Muscle layer of duodenum (tissue), 2 donors: Measurements from ENCODE around the gene MIXL1.

Source experiments
- H3K27ac ChIP-seq: one replicate; pipeline ENCODE4 v1.7.0; 2013; ENCODE audit warnings: mild to moderate bottlenecking, low read length
- H3K27me3 ChIP-seq: one replicate; pipeline ENCODE4 v1.7.0; 2013; ENCODE audit warnings: low read depth, mild to moderate bottlenecking, control low read depth, low read length
- H3K36me3 ChIP-seq, 2 donors: one replicate each; pipeline ENCODE4 v1.7.0; 2013; ENCODE audit warnings: low read length in 2 of 2, control low read depth in 1 of 2, mild to moderate bottlenecking in 1 of 2; ENCODE audit not compliant: insufficient read depth in 2 of 2, control insufficient read depth in 1 of 2
- H3K4me1 ChIP-seq, 2 donors: one replicate each; pipeline ENCODE4 v1.7.0; 2013; ENCODE audit warnings: low read length in 2 of 2, mild to moderate bottlenecking in 2 of 2, control low read depth in 1 of 2, moderate library complexity in 1 of 2; ENCODE audit not compliant: insufficient read depth in 2 of 2, control insufficient read depth in 1 of 2
- H3K4me3 ChIP-seq, 2 donors: one replicate each; pipeline ENCODE4 v1.7.0; 2013; ENCODE audit warnings: low read length in 2 of 2, low read depth in 1 of 2, mild to moderate bottlenecking in 1 of 2
- H3K9me3 ChIP-seq, 2 donors: one replicate each; pipeline ENCODE4 v1.7.0; 2013; ENCODE audit warnings: low read length in 2 of 2, control low read depth in 1 of 2, mild to moderate bottlenecking in 1 of 2; ENCODE audit not compliant: control insufficient read depth in 1 of 2
- donor health status: healthy.

The MIXL1 gene

DNA sequence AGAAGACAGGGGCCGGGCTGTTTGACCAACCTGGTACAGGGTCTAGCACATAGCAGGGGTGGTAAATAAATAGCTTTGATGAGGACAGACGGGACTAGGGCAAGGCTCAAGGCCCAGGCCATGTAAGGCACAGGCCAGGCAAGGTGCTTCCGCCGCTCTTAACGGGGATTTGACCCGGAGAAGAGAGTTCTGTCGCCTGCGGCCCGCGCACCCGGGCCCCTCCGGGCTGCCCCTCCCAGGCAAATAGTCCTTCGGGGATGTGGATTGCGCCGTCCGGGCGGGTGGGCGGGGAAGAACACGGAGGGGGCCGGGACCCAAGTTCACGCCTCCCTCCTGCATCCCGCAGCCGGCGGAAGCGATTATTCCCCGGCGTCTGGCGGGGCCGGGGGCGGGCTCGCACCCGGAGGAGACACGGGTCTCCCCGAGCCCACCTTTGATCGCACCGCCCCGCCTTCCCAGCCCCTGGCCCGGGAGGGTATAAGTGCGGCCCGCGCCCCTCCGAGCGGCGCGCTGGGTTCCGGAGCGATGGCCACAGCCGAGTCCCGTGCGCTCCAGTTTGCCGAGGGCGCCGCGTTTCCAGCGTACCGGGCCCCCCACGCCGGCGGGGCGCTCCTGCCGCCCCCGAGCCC is at the start of gene MIXL1:
MIXL1 (plus strand) TSS at position 508 of the 629 bp plus-strand sequence; CDS start at position 526, 18 bp downstream.
- peaks cover 0 to 5% of the 10 kb centered on the region in 2 donors for H3K4me1 ChIP-seq
- no peak within 1 kb of the TSS for H3K27ac ChIP-seq
- H3K9me3 ChIP-seq, result no peaks in the 10 kb centered on the region
- H3K36me3 ChIP-seq, result no peaks in the 10 kb centered on the region
- no peaks in the 10 kb centered on the region for H3K27me3 ChIP-seq
- peak within 1 kb of the TSS in 1 of 2 donors; percentile 56 for H3K4me3 ChIP-seq

DNA sequence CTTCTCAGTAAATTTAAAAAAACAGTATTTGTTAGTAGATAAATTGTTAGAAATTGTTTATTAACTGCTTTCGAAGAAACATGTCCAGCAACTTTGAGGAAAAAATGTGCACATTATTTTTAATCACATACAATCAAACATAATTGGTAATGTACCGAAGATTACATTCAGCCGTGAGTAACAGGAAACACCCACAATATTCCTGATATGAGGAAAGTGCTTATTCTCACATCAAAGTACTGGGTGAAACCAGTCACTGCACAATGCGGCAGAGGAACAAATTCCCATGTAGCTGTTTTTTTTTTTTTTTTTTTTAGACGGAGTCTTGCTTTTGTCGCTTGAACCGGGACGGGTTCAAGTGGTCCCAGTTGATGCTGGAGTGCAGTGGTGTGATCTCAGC is 46.6 kb upstream of the MIXL1 start:
- H3K9me3 ChIP-seq, result no peaks in the 10 kb centered on the region
- H3K4me1 ChIP-seq, result peaks cover 0 to 16% of the 10 kb centered on the region in 2 donors
- no peak overlapping the region for H3K27ac ChIP-seq
- H3K36me3 ChIP-seq, result peaks cover 0 to 5% of the 10 kb centered on the region in 2 donors
- no peak overlapping the region for H3K4me3 ChIP-seq
- H3K27me3 ChIP-seq, result no peaks in the 10 kb centered on the region

DNA sequence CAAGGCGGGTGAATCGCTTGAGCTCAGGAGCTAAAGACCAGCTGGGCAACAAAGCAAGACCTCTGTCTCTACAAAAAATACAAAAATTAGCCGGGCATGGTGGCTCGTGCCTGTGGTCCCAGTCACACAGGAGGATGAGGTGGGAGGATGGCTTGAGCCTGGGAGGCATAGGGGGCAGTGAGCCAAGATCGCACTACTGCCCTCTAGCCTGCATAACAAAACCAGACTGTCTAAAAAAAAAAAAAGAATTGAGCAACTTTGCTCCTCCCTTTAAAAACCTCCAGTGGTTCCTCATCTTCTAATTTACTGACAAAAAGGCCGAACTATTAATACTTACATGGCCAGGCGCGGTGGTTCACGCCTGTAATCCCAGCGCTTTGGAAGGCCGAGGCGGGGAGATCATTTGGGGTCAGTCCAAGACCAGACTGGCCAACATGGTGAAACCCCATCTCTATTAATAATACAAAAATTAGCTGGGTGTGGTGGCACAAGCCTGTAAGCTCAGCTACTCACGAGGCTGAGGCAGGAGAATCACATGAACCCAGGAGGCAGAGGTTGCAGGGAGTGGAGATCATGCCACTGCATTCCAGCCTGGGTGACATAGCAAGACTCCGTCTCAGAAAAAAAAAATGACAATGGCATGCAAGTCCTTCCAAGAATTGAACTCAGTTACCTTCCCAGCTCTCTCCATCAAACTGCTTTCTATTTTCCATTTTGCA is 41.3 kb upstream of the MIXL1 start:
- Histone ChIP-seq H3K4me1 (peaks cover 0 to 49% of the 10 kb centered on the region in 2 donors), H3K27me3 (no peaks in the 10 kb centered on the region), H3K4me3 (no peak overlapping the region), H3K36me3 (peaks cover 5 to 13% of the 10 kb centered on the region in 2 donors), H3K9me3 (no peaks in the 10 kb centered on the region), H3K27ac (no peak overlapping the region)

DNA sequence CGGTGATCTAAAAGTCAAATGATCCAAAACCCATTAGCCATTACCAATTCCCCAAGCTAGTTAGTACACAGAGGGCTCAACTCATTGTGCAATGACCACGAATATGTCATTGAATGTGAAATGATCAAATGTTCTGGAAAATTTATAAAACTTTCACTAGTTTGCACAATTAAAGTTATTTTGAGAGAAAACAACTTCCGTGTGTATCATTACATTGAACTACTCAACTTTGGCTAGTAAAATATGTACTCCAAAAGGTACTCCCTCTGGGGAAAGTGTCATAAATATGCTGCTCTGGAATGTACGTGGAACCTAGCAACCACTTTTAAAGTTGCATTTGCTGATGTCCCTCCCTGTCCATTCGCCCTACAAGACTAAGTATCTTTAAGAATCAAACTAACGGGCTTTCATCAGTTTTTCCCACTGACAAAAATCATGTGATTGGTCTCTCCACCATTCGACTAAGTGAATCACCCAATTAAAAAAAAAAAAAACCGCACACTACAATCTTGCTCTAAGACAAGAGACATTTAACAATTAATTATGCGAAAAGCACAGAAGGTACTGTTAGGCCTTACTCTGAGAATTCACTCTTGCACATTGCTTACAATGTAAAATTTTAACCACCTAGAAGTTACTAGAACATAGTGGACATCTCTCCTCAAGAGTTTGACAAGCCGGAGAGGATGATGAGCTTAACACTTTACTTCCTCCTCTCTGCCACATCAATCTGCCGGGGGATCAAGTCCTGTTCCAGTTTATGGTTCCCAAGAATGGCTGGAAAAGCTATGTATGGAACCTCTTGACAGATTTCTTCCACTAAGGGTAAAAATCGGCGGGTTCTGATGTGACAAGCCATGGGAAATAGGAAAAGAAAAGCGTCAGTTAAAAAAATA is 38.1 kb upstream of the MIXL1 start:
- peaks cover 0 to 46% of the 10 kb centered on the region in 2 donors for H3K4me1 ChIP-seq
- H3K9me3 ChIP-seq, result no peaks in the 10 kb centered on the region
- peaks cover 5 to 13% of the 10 kb centered on the region in 2 donors for H3K36me3 ChIP-seq
- H3K27me3 ChIP-seq, result no peaks in the 10 kb centered on the region
- H3K27ac ChIP-seq, result peak overlapping the region; percentile 85
- peak overlapping the region; percentile 91 to 95 for H3K4me3 ChIP-seq

DNA sequence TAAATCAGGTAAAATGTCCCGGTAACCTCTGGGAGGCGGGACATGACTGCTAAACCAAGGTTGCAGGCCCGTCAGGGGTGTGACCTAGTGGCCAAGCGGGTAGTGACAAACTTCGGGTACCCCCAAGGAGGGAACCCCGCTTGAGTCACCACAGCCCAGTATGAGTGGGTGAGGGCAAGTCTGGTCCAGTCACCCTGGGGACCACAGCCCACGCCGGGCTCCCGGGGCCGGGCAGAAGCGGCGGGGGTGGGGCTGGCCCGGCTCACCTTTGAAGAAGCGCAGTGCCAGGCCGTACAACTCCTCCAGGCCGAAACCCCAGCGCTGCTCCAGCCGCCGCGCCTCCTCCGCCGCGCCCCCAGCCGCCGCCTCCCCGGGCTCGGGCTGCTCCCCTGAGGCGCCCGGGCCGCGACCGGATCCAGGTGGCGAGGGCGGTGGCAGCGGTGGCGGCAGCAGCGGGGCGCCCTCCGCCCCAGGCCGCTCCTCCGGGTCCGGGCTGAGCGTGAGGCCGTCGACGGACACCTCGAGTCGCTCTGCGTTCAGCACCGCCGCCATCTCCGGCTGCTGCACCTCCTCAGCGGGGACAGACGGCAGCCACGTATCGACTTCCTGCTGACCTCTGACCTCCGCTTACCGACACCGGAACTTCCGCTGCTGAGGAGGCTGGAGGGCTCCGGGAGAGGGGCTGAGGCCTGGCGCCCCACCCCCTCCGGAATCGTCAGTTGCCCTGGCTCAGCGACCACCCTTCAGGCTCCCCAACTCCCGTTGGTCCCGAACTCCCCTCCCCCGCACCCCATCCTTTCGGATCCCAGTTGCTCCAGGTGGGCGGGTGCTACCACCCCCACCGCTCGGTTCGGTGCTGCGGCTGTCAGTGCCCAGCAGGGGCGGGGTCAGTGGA is 37.1 kb upstream of the MIXL1 start, which contains the start of gene ACBD3:
ACBD3 (minus strand) TSS at position 618 of the 895 bp plus-strand sequence; CDS start at position 552, 66 bp downstream.
- H3K36me3 ChIP-seq, result peaks cover 2 to 13% of the 10 kb centered on the region in 2 donors
- H3K9me3 ChIP-seq, result no peaks in the 10 kb centered on the region
- H3K27ac ChIP-seq, result peak within 1 kb of the TSS; percentile 91
- peak within 1 kb of the TSS; percentile 91 to 95 for H3K4me3 ChIP-seq
- peaks cover 0 to 40% of the 10 kb centered on the region in 2 donors for H3K4me1 ChIP-seq
- no peaks in the 10 kb centered on the region for H3K27me3 ChIP-seq

DNA sequence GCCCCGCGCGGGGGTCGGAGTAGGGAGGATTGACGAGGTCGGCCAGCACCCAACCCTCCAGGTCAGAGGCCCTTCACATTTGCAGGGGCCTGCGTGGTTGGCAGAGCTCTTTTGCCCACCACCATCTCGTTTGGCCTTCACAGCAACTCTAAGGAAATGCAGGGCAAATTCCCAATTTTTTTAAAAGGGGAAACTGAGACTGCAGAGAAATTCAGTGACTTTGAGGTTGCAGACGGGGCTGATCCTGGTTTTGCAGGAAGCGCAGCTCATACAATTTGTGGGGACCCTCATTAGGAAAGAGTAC is 36.5 kb upstream of the MIXL1 start:
- Histone ChIP-seq H3K27ac (peak overlapping the region; percentile 91), H3K36me3 (peaks cover 0 to 13% of the 10 kb centered on the region in 2 donors), H3K27me3 (no peaks in the 10 kb centered on the region)

DNA sequence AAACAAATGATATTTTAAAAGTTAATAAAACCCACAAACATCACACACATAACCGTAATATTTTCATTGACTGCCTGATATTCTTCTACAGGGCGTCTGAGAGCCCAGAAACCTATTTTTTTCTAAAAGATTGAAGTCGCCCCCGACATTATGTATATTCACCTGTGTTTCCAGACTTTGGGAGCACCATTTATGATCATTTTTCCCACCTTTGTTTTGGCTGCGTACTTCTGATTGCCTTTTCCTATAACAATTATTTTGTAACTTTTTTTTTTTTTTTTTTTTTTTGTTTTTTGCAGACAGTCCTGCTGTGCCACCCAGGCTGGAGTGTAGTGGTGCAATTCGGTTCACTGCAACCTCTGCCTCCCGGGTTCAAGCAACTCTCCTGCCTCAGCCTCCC is 36.1 kb upstream of the MIXL1 start:
- Histone ChIP-seq H3K36me3 (peaks cover 0 to 13% of the 10 kb centered on the region in 2 donors), H3K9me3 (no peaks in the 10 kb centered on the region), H3K27me3 (no peaks in the 10 kb centered on the region), H3K4me1 (peaks cover 0 to 32% of the 10 kb centered on the region in 2 donors), H3K27ac (peak overlapping the region; percentile 91), H3K4me3 (peak overlapping the region; percentile 91 to 95)

More for the DNA sequence above, 36.5 kb upstream of the MIXL1 start:
- H3K4me1 ChIP-seq, result peaks cover 0 to 36% of the 10 kb centered on the region in 2 donors
- no peaks in the 10 kb centered on the region for H3K9me3 ChIP-seq
- peak overlapping the region; percentile 91 to 95 for H3K4me3 ChIP-seq

DNA sequence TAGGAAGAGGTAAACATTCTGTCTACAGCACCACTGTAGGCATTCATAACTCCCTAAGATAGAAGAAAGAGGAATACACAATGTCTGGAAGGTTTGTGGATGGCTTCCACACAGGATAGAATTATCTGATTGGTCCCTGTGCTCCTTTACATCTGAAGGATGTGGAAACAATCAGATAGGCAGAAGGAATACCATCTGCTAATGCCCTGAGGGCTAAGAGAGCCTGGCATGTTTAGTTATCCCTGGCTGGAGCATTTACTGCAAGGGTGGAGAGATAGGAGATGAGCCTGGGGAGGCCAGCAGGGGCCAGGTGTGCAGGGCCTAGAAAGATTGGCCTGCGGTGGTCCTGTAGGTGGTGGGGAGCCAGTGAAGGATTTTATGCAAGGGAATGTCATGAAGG is 28.3 kb upstream of the MIXL1 start:
- no peaks in the 10 kb centered on the region for H3K4me1 ChIP-seq
- no peak overlapping the region for H3K4me3 ChIP-seq
- no peaks in the 10 kb centered on the region for H3K36me3 ChIP-seq
- no peak overlapping the region for H3K27ac ChIP-seq
- H3K9me3 ChIP-seq, result no peaks in the 10 kb centered on the region
- H3K27me3 ChIP-seq, result no peaks in the 10 kb centered on the region

DNA sequence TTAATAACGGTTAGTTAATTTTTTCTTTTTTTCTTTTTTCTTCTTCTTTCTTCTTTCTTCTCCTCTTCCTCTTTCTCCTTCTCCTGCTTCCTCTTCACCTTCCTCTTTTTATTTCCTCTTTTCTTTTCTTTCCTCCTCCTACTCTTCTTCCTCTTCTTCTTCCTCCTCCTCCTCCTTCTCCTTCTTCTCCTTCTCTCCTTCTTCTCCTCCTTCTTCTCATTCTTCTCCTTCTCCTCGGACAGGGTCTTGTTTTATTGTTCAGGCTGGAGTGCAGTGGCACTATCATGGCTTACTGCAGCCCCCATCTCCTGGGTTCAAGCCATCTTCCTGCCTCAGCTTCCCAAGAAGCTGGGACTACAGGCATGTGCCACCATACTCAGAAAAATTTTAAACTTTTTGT is 23.5 kb upstream of the MIXL1 start:
- Histone ChIP-seq H3K4me3 (no peak overlapping the region), H3K27ac (no peak overlapping the region), H3K27me3 (no peaks in the 10 kb centered on the region), H3K36me3 (no peaks in the 10 kb centered on the region), H3K4me1 (no peaks in the 10 kb centered on the region), H3K9me3 (no peaks in the 10 kb centered on the region)

DNA sequence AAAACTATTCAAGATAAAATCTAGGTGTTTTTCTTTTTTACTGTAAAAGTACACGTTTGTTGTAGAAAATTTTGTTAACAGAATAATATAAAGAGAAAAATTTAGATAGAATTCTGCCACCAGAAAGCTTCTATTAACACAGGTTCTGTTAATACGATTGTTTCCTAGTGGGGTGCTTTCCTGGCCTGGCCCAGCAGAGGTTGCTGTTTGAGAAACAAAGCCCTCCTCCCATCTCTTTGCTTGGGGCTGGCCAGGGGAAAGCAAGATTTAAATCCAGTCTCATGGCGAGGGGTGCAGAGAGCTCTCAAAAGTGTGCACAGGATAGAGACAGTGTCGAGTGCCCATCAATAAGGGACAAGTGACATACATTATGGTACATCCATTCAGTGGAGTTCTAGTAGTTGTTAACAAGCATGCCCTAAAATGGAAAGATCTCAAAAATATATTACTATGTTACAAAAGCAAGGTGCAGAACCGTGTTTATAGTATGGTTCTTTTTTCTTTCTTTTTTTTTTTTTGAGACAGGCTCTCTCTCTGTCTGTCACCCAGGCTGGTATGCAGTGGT is 22.4 kb upstream of the MIXL1 start:
- no peaks in the 10 kb centered on the region for H3K36me3 ChIP-seq
- H3K4me3 ChIP-seq, result no peak overlapping the region
- no peak overlapping the region for H3K27ac ChIP-seq
- no peaks in the 10 kb centered on the region for H3K4me1 ChIP-seq
- H3K27me3 ChIP-seq, result no peaks in the 10 kb centered on the region
- no peaks in the 10 kb centered on the region for H3K9me3 ChIP-seq
